Measurements from ENCODE around the gene BRINP1. TPM values are rescaled to one million over a fixed set of nuclear protein-coding genes. Genes with fewer than 3 reads are reported as not detected.

Gene BRINP1
- total RNA-seq, 1 experiment from 2014 or later = not detected

DNA sequence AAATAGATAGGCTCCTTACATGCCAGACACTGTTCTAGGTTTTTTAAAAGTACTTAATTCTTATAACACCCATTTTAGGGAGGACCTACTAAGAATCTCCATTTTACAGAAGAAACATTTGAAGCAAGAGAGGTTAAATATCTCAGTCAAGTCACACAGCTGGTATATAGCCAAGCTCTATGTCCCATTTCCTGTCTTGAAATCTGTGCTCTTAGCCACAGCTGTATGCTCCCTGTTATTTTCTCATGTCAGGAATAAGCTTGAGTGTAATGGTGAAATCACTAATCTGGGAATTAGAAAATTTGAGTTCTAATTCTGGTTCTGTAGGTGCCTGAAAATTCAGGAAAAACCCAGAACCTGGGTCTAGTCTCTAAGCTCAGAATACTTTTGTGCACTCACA lies 208.7 kb downstream of the BRINP1 start:
- ChIA-PET POLR2A (no interaction called here), CTCF (no interaction called here)
- no peak for DNase-seq (ENCODE audit: low read depth, low spot score)
- Histone ChIP-seq H3K27me3 (ENCODE audit: control insufficient read depth, insufficient read depth, low read length) (no peaks in the 10 kb centered on the region), H3K4me3 (ENCODE audit: low read depth in 2 of 2, low read length in 2 of 2) (no peak overlapping the region), H3K36me3 (ENCODE audit: control insufficient read depth, insufficient read depth, low read length) (no peaks in the 10 kb centered on the region), H3K4me1 (ENCODE audit: control insufficient read depth, insufficient read depth, low read length) (no peaks in the 10 kb centered on the region), H3K9me3 (ENCODE audit: control insufficient read depth, insufficient read depth, low read depth, low read length) (no peaks in the 10 kb centered on the region), H3K27ac (ENCODE audit: low read length) (no peak overlapping the region)
- TF ChIP-seq POLR2AphosphoS5 (IDR thresholded peaks at IDR 0.05; ENCODE audit: low read depth, low read length) (no peak), SIN3A (IDR thresholded peaks at IDR 0.05; ENCODE audit: borderline replicate concordance, insufficient read depth, low read depth, low read length) (no peak), TCF7L2 (IDR thresholded peaks at IDR 0.05; ENCODE audit: low read depth, low read length) (no peak), REST (IDR thresholded peaks at IDR 0.05; ENCODE audit: insufficient read depth in 1 of 2, low read depth in 2 of 2, low read length in 1 of 2) (no peak)
- TF ChIP-seq, protein P1, sequence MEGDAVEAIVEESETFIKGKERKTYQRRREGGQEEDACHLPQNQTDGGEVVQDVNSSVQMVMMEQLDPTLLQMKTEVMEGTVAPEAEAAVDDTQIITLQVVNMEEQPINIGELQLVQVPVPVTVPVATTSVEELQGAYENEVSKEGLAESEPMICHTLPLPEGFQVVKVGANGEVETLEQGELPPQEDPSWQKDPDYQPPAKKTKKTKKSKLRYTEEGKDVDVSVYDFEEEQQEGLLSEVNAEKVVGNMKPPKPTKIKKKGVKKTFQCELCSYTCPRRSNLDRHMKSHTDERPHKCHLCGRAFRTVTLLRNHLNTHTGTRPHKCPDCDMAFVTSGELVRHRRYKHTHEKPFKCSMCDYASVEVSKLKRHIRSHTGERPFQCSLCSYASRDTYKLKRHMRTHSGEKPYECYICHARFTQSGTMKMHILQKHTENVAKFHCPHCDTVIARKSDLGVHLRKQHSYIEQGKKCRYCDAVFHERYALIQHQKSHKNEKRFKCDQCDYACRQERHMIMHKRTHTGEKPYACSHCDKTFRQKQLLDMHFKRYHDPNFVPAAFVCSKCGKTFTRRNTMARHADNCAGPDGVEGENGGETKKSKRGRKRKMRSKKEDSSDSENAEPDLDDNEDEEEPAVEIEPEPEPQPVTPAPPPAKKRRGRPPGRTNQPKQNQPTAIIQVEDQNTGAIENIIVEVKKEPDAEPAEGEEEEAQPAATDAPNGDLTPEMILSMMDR (IDR thresholded peaks at IDR 0.05) = no peak
- in situ Hi-C loops (cut with HindIII; ENCODE audit: low pct_unique_long_range_greater_than_20kb, low sequenced_read_pairs) = no loop called here
- intact Hi-C loops (cut with micrococcal nuclease; ENCODE audit: unreplicated experiment) = no loop called here
- no peak for ATAC-seq
- no TSS peak for BruUV-seq (replicated peaks)

DNA sequence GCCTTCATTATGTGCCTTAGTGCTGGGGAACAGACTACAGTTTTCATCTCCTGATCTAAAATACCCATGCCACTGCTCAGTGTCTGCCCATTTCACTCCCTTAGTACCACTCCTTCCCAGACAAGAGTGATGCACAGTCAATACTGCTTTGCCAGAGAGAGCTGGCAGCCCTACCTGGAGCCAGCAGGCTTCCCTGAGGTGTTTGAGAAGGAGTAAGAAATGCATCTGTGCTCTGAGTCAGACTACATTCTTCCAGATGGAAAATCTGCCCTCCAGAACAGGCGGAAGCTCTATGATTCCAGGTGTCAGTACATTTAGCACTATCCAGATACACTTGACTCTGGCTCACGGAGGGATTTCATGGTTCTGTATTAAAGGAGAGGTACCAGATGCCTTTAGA lies 209.8 kb downstream of the BRINP1 start:
- H3K27ac ChIP-seq (ENCODE audit: low read length) = no peak overlapping the region
- H3K36me3 ChIP-seq (ENCODE audit: control insufficient read depth, insufficient read depth, low read length) = no peaks in the 10 kb centered on the region
- TF ChIP-seq TCF7L2 (IDR thresholded peaks at IDR 0.05; ENCODE audit: low read depth, low read length) = no peak
- TF ChIP-seq, protein P1 (IDR thresholded peaks at IDR 0.05) = no peak
- TF ChIP-seq SIN3A (IDR thresholded peaks at IDR 0.05; ENCODE audit: borderline replicate concordance, insufficient read depth, low read depth, low read length) = no peak
- TF ChIP-seq POLR2AphosphoS5 (IDR thresholded peaks at IDR 0.05; ENCODE audit: low read depth, low read length) = no peak
- TF ChIP-seq REST (IDR thresholded peaks at IDR 0.05; ENCODE audit: insufficient read depth in 1 of 2, low read depth in 2 of 2, low read length in 1 of 2) = no peak
- DNase-seq (ENCODE audit: low read depth, low spot score) (no peak), ATAC-seq (no peak)
- no peak overlapping the region for H3K4me3 ChIP-seq (ENCODE audit: low read depth in 2 of 2, low read length in 2 of 2)
- BruUV-seq (replicated peaks) = no TSS peak
- H3K4me1 ChIP-seq (ENCODE audit: control insufficient read depth, insufficient read depth, low read length) = no peaks in the 10 kb centered on the region
- no peaks in the 10 kb centered on the region for H3K9me3 ChIP-seq (ENCODE audit: control insufficient read depth, insufficient read depth, low read depth, low read length)
- no peaks in the 10 kb centered on the region for H3K27me3 ChIP-seq (ENCODE audit: control insufficient read depth, insufficient read depth, low read length)
- intact Hi-C loops (cut with micrococcal nuclease; ENCODE audit: unreplicated experiment) = no loop called here
- CTCF ChIA-PET = no interaction called here
- in situ Hi-C loops (cut with HindIII; ENCODE audit: low pct_unique_long_range_greater_than_20kb, low sequenced_read_pairs) = no loop called here
- POLR2A ChIA-PET = no interaction called here

Data from Panc1 (cell line).